Kidney tubule cell (primary cell): ENCODE data around the gene XPO1.
"Not testable (repeated sequence)": the region's sequence is repeated elsewhere in the genome, so short reads cannot be mapped to it uniquely, and the experiment has no call there.

ENCODE experiments used
- DNase-seq: peaks from one replicate; pipeline ENCODE4 v3.0.0-alpha.2; 2018; ENCODE audit warnings: low spot score

XPO1 gene

DNA sequence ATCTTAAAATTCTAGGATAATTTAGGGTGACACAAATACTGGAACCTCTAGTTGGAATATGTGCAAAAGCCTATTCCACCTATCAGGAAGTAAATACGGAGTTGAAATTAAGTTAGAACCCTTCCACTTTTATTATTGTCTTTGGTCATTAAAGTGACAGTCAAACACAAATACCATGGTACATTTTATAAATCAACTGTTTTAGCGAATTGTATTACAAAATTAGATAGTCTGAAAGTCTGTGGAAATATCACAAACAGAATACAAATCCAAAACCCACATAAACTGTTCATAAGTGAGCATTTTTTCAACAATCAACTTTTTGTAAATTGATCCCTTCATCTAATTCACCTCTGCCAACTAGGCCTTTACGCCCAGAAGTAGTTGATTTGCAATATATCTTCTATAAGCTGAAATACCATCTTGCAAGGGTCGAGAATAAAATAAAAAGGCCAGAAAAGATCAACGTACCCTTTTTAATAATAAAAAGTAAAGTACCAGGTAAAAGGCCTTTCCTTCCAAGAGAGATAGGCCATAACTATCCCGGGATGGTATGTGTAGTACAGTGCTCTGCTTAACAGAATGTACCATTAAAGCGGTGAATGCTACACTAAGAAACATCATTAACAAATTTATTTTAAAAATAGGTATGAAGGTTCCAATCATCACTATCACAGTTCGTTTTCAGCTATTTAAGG, 68.6 kb downstream of the XPO1 start:
- DNase-seq: peak; percentile 25

DNA sequence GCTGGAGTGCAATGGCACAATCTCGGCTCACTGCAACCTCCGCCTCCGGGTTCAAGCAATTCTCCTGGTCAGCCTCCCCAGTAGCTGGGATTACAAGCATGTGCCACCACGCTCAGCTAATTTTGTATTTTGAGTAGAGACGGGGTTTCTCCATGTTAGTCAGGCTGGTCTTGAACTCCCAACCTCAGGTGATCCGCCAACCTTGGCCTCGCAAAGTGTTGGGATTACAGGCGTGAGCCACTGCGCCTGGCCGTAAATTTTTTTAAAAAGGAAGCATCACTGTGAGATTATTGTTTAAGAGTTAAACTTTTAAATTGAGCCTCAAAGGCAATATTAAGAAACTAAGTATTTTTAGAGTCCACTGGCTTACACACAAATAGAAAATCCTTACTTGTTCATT, 69.9 kb downstream of the XPO1 start:
- DNase-seq: not testable (repeated sequence)

DNA sequence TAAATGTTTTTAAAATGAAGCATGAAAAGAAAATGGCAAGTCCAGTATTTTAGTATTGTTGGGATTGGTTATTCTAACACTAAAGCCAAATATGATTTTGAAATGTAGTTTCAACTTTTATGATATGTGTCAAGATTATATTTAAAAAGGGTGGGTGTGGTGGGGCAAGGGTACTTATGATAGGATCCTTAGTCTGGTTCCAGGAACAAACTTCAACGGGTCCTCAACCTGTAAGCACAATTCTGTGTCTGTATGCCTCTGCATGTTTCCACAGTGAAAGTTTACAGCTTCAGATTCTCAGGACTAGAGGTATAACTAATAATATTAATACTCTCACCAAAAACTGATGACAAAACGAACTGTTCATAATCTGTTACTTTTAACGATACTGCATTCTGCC, 73.1 kb downstream of the XPO1 start:
- no peak for DNase-seq

DNA sequence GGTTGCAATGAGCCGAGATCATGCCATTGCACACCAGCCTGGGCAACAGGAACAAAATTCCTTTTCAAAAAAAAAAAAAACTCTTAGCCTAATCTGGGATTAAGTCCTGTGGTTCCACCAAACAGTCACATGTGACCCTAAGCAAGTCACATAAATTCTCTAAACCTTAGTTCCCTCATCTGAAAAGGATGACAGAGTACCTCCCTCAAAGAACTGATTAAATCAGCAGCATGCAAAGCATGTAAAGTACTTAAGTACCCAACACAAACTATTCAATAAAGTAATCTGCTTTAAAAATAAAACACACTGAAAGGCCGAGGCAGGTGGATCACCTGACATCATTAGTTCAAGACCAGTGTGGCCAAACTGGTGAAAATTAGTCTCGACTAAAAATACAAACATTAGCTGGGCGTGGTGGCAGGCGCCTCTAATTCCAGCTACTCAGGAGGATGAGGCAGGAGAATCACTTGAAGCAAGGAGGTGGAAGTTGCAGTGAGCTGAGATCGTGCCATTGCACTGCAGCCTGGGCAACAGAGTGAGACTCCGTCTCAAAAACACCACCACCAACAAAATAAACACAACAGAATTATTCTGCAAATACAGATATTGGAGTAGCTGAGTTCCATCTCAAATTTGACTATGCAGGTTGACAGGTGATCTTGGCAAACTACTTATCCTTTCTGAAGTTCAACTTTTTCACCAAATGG, 74.2 kb downstream of the XPO1 start:
- DNase-seq: no peak

DNA sequence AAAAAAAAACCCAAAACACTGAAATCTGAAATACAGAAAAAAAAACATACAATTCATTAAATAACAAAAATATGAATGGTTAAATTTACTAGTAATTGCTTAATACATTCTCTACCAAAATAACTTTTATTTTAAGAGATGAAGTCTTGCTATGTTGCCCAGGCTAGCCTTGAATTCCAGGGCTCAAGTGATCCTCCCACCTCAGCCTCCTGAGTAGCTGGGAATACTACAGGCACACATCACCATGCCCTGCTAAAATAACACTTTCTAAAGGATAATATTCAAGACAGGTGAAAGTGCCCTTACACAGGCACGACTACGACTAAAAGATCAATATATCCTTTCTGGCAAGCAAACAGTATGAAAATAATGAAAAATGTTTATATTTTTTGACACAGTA, 76.8 kb downstream of the XPO1 start:
- DNase-seq: no peak

DNA sequence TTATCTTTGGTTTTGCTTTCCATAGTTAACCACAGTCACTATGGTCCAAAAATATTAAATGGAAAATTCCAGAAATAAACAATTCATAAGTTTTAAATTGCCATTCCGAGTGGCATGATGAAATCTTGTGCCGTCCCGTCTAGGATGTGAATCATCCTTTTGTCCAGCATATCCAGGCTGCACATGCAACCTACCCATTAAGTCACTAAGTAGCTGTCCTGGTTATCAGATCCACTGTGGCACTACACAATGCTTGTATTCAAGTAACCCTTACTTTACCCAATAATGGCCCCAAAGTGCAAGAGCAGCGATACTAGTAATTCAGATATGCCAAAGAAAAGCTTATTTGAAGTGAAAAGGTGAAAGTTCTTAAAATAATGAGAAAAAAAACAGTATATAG, 78.0 kb downstream of the XPO1 start:
- DNase-seq: peak; percentile 73

DNA sequence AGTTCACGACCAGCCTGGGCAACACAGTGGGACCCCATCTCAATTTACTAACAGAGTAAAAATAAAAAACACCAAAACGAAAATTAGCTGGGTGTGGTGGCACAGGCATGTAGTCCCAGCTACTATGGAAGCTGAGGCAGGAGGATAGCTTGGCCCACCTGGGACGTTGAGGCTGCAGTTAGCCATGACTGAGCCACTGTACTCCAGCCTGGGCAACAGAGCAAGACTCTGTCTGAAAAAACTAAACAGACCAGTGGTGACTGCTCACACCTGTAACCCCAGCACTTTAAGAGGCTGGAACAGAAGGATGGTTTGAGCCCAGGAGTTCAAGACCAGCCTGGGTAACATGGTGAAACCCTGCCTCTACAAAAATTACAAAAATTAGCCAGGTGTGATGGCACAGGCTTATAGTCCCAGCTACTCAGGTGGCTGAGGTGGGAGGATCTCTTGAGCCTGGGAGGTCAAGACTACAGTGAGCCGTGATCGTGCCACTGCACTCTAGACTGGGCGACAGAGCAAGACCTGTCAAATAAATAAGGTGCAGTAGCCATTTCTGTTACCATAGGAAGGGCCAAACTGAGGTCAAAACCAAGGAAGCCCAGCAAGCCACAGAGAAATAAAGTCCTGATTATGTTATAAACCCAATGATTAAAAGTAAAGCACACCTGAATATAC, 81.3 kb downstream of the XPO1 start:
- no peak for DNase-seq

DNA sequence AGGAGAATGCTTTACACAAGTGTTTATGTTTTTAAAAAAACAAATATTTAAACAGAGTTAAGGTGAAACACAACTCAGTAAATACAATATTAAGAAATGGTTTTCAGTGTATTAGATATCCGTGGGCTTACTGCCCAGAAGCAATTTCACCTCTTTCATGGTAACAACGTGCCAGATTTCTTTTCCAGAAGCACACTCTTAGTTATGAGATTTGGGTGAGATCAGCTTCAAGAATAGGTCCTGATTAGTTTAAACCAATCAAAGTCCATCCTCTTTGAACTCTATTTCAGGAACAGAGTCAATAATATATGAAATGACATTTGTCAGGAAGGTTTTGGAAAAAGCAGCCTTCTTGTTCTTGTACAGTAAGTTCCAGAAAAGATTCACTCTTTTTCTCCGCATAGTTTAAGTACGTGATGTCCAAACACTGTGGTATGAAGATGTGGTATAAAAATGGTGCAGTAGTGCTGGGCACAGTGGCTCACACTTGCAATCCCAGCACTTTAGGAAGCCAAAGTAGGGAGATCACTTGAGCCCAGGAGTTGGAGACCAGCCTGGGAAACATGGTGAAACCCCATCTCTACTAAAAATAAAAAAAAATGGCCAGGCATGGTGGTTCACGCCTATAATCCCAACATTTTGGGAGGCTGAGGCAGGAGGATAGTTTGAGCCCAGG, 81.9 kb downstream of the XPO1 start:
- DNase-seq: no peak

DNA sequence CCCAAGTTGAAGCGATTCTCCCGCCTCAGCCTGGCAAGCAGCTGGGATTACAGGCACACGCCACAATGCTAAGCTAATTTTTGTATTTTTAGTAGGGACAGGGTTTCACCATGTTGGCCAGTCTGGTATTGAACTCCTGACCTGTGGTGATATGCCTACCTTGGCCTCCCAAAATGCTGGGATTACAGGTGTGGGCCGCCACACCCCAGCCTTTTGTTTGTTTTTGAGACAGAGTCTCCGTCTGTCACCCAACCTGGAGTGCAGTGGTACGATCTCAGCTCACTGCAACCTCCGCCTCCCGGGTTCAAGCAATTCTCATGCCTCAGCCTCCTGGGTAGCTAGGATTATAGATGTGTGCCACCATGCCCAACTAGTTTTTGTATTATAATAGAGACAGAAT, 83.2 kb downstream of the XPO1 start:
- not testable (repeated sequence) for DNase-seq

DNA sequence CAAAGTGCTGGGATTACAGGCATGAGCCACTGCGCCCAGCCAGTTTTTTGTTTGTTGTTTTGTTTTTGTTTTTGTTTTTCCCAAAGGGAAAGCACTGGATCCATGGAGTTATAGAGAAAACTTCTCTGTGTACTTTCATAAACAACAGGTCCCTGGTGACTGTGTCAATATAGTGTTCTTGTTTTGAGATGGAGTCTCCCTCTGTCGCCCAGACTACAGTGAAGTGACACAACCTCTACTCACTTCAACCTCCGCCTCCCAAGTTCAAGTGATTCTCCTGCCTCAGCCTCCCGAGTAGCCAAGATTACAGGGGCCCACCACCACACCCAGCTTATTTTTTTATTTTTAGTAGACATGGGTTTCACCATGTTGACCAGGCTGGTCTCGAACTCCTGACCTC, 83.8 kb downstream of the XPO1 start:
- no peak for DNase-seq

DNA sequence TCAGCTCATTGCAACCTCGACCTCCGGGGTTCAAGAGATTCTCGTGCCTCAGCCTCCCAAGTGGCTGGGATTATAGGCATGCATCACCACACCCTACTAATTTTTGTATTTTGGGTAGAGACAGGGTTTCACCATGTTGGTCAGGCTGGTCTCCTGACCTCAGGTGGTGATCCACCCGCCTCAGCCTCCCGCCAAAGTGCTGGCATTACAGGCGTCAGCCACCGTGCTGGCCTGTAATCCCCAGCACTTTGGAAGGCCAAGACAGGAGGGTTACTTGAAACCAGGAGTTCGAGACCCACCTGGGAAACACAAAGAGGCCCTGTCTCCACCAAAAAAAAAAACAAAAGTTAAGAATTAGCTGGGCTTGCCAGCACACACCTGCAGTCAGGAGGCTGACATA, 85.8 kb downstream of the XPO1 start:
- DNase-seq: no peak

DNA sequence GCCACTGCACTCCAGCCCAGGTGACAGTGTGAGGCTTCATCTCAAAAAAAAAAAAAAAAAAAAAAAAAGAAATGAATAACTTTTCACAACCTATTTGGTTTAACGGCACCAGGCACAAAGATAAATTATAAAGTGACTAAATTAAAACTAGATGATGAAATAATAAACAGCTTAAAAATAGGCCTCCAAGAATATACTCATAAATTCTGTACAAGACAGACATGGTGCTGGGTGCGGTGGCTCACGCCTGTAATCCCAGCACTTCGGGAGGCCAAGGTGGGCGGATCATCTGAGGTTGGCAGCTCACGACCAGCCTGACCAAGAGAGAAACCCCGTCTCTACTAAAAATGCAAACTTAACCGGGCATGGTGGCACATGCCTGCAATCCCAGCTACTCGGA, 87.0 kb downstream of the XPO1 start:
- no peak for DNase-seq

DNA sequence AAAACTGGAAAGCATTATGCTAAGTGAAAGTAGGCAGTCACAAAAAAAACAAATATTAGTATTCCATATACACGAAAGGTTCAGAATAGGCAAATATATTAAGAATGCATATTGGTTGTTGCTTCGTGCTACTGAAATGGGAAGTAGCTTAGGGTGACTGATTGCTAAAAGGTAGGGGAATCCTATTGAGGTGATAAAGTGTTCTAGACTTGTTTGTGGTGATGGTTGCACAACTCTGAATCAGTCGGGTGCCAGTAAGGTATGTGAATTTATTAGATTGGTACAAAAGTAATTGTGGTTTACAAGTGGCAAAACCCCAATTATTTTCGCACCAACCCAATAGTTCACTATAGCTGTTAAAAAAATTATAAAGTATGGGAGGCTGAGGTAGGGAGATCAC, 88.0 kb downstream of the XPO1 start:
- peak; percentile 15 for DNase-seq

DNA sequence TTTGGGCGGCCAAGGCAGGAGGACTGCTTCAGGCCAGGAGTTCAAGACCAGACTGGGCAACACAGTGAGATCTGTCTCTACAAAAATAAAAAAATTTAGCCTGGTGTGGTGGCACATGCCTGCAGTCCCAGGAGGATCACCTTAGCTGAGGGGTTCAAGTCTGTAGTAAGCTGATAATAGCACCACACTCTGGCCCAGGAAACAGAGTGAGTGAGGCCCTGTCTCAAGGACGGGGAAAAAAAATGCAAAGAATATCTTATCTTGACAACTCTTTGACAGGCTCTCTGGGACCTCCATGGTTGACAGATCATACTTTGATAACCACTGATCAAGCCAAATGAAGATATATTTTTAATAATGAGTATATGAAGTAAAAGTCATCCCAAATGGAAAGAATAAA, 89.9 kb downstream of the XPO1 start:
- no peak for DNase-seq

DNA sequence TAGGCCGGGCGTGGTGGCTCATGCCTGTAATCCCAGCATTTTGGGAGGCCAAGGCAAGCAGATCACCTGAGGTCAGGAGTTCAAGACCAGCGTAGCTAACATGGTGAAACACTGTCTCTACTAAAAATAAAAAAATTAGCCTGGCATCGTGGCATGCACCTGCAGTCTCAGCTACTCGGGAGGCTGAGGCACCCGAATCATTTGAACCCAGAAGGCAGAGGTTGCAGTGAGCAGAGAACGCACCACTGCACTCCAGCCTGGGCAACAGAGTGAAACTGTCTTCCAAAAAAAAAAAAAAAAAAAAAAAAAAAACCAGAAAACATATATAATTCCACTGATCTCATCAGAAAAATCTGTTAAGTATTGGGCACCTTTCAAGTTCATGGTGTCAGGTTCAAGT, 91.2 kb downstream of the XPO1 start:
- DNase-seq: not testable (repeated sequence)

DNA sequence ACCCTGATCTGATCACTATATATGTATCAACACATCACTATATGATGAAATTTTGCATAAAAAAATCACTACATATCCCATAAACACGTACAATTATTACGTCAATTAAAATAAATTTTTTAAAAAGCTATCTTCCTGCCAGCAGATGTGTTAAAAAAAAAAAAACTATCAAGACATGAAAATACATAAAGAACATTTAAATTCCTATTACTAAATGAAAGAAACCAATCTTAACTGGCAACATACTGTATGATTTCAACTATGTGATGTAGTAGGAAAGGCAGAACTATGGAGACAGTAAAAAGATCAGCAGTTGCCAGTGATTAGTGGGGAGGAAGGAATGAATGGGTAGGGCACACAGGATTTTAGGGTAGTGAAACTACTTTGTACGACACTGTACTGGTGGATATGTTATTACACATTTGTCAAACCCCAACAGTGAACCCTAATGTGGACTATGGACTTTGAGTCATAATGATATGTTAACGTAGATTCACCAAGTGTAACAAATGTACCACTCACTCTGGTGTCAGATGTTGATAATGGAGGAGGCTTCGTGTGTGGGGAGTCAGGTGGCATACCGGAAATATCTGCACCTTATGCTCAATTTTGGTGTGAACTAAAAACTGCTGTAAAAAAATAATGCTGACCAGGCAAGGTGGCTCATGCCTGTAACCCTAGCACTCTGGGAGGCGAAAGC, 94.7 kb downstream of the XPO1 start:
- peak; percentile 85 for DNase-seq

DNA sequence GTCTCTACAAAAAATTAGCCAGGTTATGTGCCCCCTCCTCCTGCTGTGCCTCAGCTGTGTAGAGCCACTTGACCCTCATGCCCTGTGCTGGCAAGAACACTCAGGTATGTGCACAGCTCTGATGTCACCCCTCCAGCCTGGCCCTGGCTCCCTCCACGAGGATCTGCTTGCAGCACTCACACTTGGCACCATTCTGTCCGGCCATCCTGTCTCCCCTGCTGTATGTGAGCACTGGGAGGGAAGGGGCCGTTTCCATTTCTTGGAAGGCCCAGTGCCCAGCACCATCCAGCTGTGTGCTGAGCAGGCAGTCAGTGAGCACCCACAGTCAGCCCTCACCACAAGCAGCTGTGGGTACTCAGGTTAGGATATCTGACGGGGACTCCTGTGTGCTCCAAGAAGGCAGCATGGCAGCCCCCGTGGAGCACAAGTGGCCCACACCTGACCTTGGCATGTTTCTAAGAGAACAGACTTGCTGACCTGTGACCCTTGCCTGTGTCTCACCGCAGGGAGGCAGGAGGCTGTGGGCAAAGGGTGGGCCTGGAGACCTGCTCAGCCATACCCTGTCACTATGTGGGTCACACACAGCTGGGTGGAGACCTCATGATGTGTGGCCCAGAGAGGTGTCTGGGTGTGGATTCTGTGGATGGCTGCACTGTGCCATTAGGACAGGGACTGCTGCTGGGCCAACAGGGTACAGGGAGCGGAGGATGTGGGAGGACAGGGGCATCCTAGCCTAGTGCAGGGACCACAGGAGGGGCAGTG, 98.7 kb downstream of the XPO1 start:
- peak; percentile 21 for DNase-seq

DNA sequence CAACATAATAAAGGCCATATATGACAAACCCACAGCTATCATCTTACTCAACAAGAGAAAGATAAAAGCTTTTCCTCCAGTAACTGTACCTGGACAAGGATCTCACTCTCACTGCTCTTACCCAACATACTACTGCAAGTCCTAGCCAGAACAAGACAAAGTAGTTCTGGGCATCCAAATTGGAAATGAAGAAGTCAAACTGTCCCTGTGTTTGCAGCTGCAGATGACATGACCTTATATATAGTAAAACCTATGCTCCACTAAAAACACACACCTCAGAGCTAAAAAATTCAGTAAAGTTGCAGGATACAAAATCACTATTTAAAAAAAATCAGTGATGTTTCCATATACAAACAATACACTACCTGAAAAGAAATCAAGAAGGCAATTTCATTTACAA, 99.5 kb downstream of the XPO1 start:
- no peak for DNase-seq

DNA sequence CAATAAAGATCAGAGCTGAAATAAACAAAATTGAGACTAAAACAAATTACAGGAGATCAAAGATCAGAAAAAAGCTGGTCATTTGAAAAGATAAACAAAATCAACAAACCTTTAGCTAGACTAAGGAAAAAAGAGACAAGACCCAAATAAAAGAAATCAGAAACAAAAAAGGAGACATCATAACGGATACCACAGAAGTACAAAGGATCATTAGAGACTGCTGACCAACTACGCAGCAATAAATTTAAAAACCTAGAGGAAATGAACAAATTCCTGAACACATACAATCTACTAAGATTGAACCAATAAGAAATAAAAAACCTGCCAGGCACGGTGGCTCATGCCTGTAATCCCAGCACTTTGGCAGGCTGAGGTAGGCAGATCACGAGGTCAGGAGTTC, 101.0 kb downstream of the XPO1 start:
- no peak for DNase-seq

DNA sequence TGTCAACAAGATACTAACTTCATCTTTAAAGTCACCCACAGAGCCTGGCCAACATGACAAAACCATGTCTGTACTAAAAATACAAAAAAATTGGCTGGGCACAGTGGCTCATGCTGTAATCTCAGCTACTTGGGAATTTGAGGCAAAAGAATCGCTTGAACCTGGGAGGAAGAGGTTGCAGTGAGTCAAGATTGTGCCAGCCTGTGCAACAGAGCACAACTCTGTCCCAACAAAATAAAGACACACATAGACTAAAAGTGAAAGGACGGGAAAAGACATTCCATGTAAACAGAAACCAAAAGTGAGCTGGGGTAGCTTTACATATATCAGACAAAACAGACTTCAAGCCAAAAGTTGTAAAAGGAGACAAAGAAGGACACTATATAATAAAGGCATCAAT, 102.1 kb downstream of the XPO1 start:
- DNase-seq: peak; percentile 68

DNA sequence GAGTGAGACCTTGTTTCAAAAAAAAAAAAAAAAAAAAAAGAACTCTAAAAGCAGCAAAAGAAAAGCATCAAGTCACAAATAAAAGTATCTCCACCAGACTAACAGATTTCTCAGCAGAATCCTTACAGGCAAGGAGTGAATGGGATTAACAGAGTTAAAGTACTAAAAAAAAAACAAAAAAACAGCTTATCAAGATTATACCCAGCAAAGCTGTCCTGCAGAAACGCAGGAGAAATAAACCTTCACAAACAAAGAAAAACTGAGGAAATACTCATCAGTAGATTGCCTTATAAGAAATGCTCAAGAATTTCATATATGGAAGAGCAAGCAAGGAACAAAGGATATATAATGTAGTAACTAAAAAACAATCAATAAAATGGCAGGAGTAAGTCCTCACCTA, 102.9 kb downstream of the XPO1 start:
- DNase-seq: no peak
